Pancreas (tissue), 10 donors: ENCODE measurements around the gene C12orf43. TPM values are rescaled to one million over a fixed set of nuclear protein-coding genes. Genes with fewer than 3 reads are reported as not detected.

Experiments
- ATAC-seq, 4 donors: fragments of 200-7000 bp; cut with Tn5 transposase; one replicate each; pipeline versions ENCODE4 v1.8.0 to v1.9.1; 2020; ENCODE audit warnings: mild to moderate bottlenecking in 4 of 4, moderate library complexity in 4 of 4
- DNase-seq, 6 donors: peaks; one replicate each; pipeline ENCODE4 v3.0.0-alpha.2; 2020
- FAIRE-seq: peaks from 2 replicates; lab custom pipeline; 2012; peaks lifted over from hg19 to GRCh38; lab: Jason Lieb, UNC
- H3K27ac ChIP-seq, 4 donors: fragments of 200-600 bp; sonication (generic); 1 replicate in 3 of 4; 2 replicates in 1 of 4; pipeline versions ENCODE4 v1.5.0 to v1.8.0; 2020
- H3K27me3 ChIP-seq, 4 donors: fragments of 200-600 bp; one replicate each; pipeline ENCODE4 v1.8.0; 2021
- H3K36me3 ChIP-seq, 3 donors: fragments of 200-600 bp; sonication (generic) in 1 of 3; one replicate each; pipeline versions ENCODE4 v1.5.0 to v1.8.0; 2020 to 2021
- H3K4me1 ChIP-seq, 3 donors: fragments of 200-600 bp; one replicate each; pipeline ENCODE4 v1.8.0; 2021
- H3K4me3 ChIP-seq, 4 donors: fragments of 200-600 bp; sonication (generic) in 2 of 4; one replicate each; pipeline versions ENCODE4 v1.5.0 to v1.8.0; 2020 to 2021
- H3K9me3 ChIP-seq, 4 donors: fragments of 200-600 bp; one replicate each; pipeline ENCODE4 v1.8.0; 2021
- CTCF ChIP-seq, 4 donors: fragments of 200-600 bp; sonication (generic) in 3 of 4; IDR thresholded peaks; one replicate each; pipeline versions ENCODE4 v1.5.0 to v1.8.0; 2021; ENCODE audit warnings: antibody characterized with exemption in 4 of 4
- WGBS, 2 donors: extraction: QIAGEN DNeasy Blood & Tissue Kit; methylation state at CpG; one replicate each; pipeline ENCODE4 v1.1.7; 2013; 5-methylcytosine and 5-hydroxymethylcytosine counted together
- intact Hi-C, 3 donors: fragments of 100-400 bp; cut with DNase I; formaldehyde crosslinking; loops; one replicate each; pipeline versions ENCODE4 v1.11.1 to v1.14.2; 2022
- polyA plus RNA-seq, 2 donors: library from polyadenylated mRNA; stranded (reverse); fragments of 200-250 nt; gene quantifications; one replicate each; pipeline ENCODE4 v1.2.3, GENCODE V29; 2013
- total RNA-seq, 6 donors: library from RNA; stranded (reverse); fragmentation: NEBNext Ultra II Directional in 4 of 6; extraction: Animal tissue kit (Norgen Biotek cat#: 25700) in 4 of 6; gene quantifications; one replicate each; pipeline versions ENCODE4 v1.2.1 to v1.2.4, GENCODE V29; 2021 to 2023
- donor health status: healthy with polysubstance abuse.
- donor health status: DM: no; HTN: no; CAD: no; lungs with moderate emphysema.
- donor health status: DM: no; HTN: no; CAD: no.
- donor health status: control.
- donor health status: control.
- donor health status: Bipolar disorder and iron deficiency.
- donor health status: DM: yes; HTN: yes; CAD: no.
- donor health status: DM: no; HTN: no; CAD: no.
- donor health status: DM: no; HTN: no; CAD: no.
- donor health status: DM: yes; HTN: yes; CAD: no.

The C12orf43 gene
- total and polyA plus RNA-seq, 8 donors = 4.5 to 7.9 (median 6.8) TPM

- H3K9me3 ChIP-seq = no peaks in the 10 kb centered on the region
- H3K4me1 ChIP-seq = peaks cover 0 to 12% (median 0%) of the 10 kb centered on the region in 3 donors
- FAIRE-seq (no peak), DNase-seq (peak in 2 of 6 donors; percentile 12 to 55), ATAC-seq (no peak)
- 89 to 90% methylated on average over 11 of the region's 11 CpGs for WGBS, 2 donors
- H3K4me3 ChIP-seq = no peak overlapping the region
- H3K27ac ChIP-seq = no peak overlapping the region
- intact Hi-C loops = loop anchor here in 1 of 3 donors (10.0 kb wide), 1 partner anchor 56 kb away; no protein-coding TSS in a partner anchor
- TF ChIP-seq CTCF (IDR thresholded peaks at IDR 0.05) = no peak
- no peaks in the 10 kb centered on the region for H3K27me3 ChIP-seq
- H3K36me3 ChIP-seq = peaks cover 0 to 18% (median 3%) of the 10 kb centered on the region in 3 donors
Measured at GRCh38 chr12:121001060-121001459, 15.2 kb downstream of the C12orf43 start.

GRCh38 chr12:121000530-121000929 lies 15.8 kb downstream of the C12orf43 start:
- TF ChIP-seq CTCF (IDR thresholded peaks at IDR 0.05) = no peak
- DNase-seq (no peak), FAIRE-seq (no peak), ATAC-seq (no peak)
- Histone ChIP-seq H3K4me1 (peaks cover 0 to 12% (median 0%) of the 10 kb centered on the region in 3 donors), H3K27ac (no peak overlapping the region), H3K27me3 (no peaks in the 10 kb centered on the region), H3K36me3 (peaks cover 0 to 19% (median 3%) of the 10 kb centered on the region in 3 donors), H3K4me3 (no peak overlapping the region), H3K9me3 (no peaks in the 10 kb centered on the region)
- WGBS, 2 donors = 79 to 81% methylated on average over 11 of the region's 11 CpGs
- intact Hi-C loops = loop anchor here in 1 of 3 donors (10.0 kb wide), 1 partner anchor 56 kb away; no protein-coding TSS in a partner anchor

GRCh38 chr12:120999191-121000120 lies 16.8 kb downstream of the C12orf43 start:
- intact Hi-C loops = loop anchor here in 1 of 3 donors (10.0 kb wide), 1 partner anchor 55 kb away; no protein-coding TSS in a partner anchor
- Histone ChIP-seq H3K27ac (no peak overlapping the region), H3K4me3 (no peak overlapping the region), H3K4me1 (peaks cover 0 to 12% (median 0%) of the 10 kb centered on the region in 3 donors), H3K9me3 (no peaks in the 10 kb centered on the region), H3K36me3 (peaks cover 0 to 26% (median 3%) of the 10 kb centered on the region in 3 donors), H3K27me3 (no peaks in the 10 kb centered on the region)
- DNase-seq (peak in 5 of 6 donors; percentile 25 to 77 (median 49)), FAIRE-seq (no peak), ATAC-seq (peak; percentile 55 to 90 (median 74))
- no peak for TF ChIP-seq CTCF (IDR thresholded peaks at IDR 0.05)
- 57 to 60% methylated on average over 23 of the region's 23 CpGs for WGBS, 2 donors

GRCh38 chr12:120998435-120998834 lies 17.9 kb downstream of the C12orf43 start:
- H3K4me1 ChIP-seq = peaks cover 0 to 12% (median 0%) of the 10 kb centered on the region in 3 donors
- DNase-seq (no peak), ATAC-seq (no peak), FAIRE-seq (no peak)
- H3K27ac ChIP-seq = no peak overlapping the region
- TF ChIP-seq CTCF (IDR thresholded peaks at IDR 0.05) = no peak
- intact Hi-C loops = no loop called here
- H3K4me3 ChIP-seq = no peak overlapping the region
- H3K36me3 ChIP-seq = peaks cover 0 to 22% (median 3%) of the 10 kb centered on the region in 3 donors
- no peaks in the 10 kb centered on the region for H3K9me3 ChIP-seq
- H3K27me3 ChIP-seq = no peaks in the 10 kb centered on the region
- WGBS, 2 donors = 92 to 98% methylated on average over 3 of the region's 3 CpGs
